Stimulated activated CD8-positive, alpha-beta memory T cell treated with anti-CD3 and anti-CD28 coated beads, Interleukin-15, amount 100 ng/mL, for 4 hours (primary cell): ENCODE results near the gene PLCG1.

Experiments used
- DNase-seq, 2 donors: peaks; one replicate each; pipeline ENCODE4 v3.0.0-alpha.2; 2020; ENCODE audit warnings: low read depth in 2 of 2

The PLCG1 gene

GRCh38 chr20:41213150-41213820 lies 75.9 kb downstream of the PLCG1 start:
- DNase-seq = no peak

- DNase-seq = no peak
These were observed 76.9 kb downstream of the PLCG1 start for GRCh38 chr20:41214202-41214601.

- DNase-seq = no peak
These were observed 77.3 kb downstream of the PLCG1 start for GRCh38 chr20:41214666-41215065.

- DNase-seq = no peak
These were observed 80.1 kb downstream of the PLCG1 start for GRCh38 chr20:41217422-41217821.

GRCh38 chr20:41218466-41218865 lies 81.1 kb downstream of the PLCG1 start:
- DNase-seq = no peak

- no peak for DNase-seq
These were observed 82.5 kb downstream of the PLCG1 start for GRCh38 chr20:41219824-41220223.

- DNase-seq = no peak
These were observed 84.4 kb downstream of the PLCG1 start for GRCh38 chr20:41221614-41222218.

- DNase-seq = no peak
These were observed 85.0 kb downstream of the PLCG1 start for GRCh38 chr20:41222296-41222695.

- DNase-seq = no peak
These were observed 85.4 kb downstream of the PLCG1 start for GRCh38 chr20:41222703-41223102.

- no peak for DNase-seq
These were observed 85.8 kb downstream of the PLCG1 start for GRCh38 chr20:41223112-41223511.

GRCh38 chr20:41224281-41224680 lies 86.9 kb downstream of the PLCG1 start:
- DNase-seq = no peak

GRCh38 chr20:41225091-41225490 lies 87.7 kb downstream of the PLCG1 start:
- DNase-seq = no peak

- DNase-seq = no peak
These were observed 89.1 kb downstream of the PLCG1 start for GRCh38 chr20:41226426-41226825.
